Ishikawa (cell line): ENCODE measurements around the gene ANO8.

Experiments
- CEBPB ChIP-seq: IDR thresholded peaks from 2 replicates; pipeline ENCODE4 v1.6.1; 2012
- CREB1 ChIP-seq: IDR thresholded peaks from 2 replicates; pipeline ENCODE4 v1.6.1; 2012; ENCODE audit warnings: low read depth
- EGR1 ChIP-seq: IDR thresholded peaks from 2 replicates; pipeline ENCODE4 v1.6.1; 2012
- EP300 ChIP-seq: IDR thresholded peaks from 2 replicates; pipeline ENCODE4 v1.6.1; 2012; ENCODE audit warnings: borderline replicate concordance
- FOXM1 ChIP-seq: IDR thresholded peaks from 2 replicates; pipeline ENCODE4 v1.6.1; 2012; ENCODE audit warnings: low read depth, borderline replicate concordance
- NFIC ChIP-seq: IDR thresholded peaks from 2 replicates; pipeline ENCODE4 v1.6.1; 2012
- RAD21 ChIP-seq: IDR thresholded peaks from 2 replicates; pipeline ENCODE4 v1.6.1; 2012; ENCODE audit warnings: low read depth
- TAF1 ChIP-seq: IDR thresholded peaks from 2 replicates; pipeline ENCODE4 v1.6.1; 2012; ENCODE audit warnings: low read depth, mild to moderate bottlenecking
- TCF12 ChIP-seq: IDR thresholded peaks from 2 replicates; pipeline ENCODE4 v1.6.1; 2012; ENCODE audit warnings: low read depth
- TEAD4 ChIP-seq: IDR thresholded peaks from 2 replicates; pipeline ENCODE4 v1.6.1; 2012
- YY1 ChIP-seq: IDR thresholded peaks from 2 replicates; pipeline ENCODE4 v1.6.1; 2012; ENCODE audit warnings: low read depth
- ZBTB7A ChIP-seq: IDR thresholded peaks from 2 replicates; pipeline ENCODE4 v1.6.1; 2012; ENCODE audit warnings: low read depth
- TF ChIP-seq, protein P1 (sequence below): IDR thresholded peaks from 2 replicates; pipeline ENCODE4 v1.6.1; 2012
- TF ChIP-seq, protein P2 (sequence below): IDR thresholded peaks from 2 replicates; pipeline ENCODE4 v1.6.1; 2012
- TF ChIP-seq, protein P3 (sequence below): IDR thresholded peaks from 2 replicates; pipeline ENCODE4 v1.6.1; 2012; ENCODE audit warnings: low read depth, mild to moderate bottlenecking

ANO8 gene

DNA sequence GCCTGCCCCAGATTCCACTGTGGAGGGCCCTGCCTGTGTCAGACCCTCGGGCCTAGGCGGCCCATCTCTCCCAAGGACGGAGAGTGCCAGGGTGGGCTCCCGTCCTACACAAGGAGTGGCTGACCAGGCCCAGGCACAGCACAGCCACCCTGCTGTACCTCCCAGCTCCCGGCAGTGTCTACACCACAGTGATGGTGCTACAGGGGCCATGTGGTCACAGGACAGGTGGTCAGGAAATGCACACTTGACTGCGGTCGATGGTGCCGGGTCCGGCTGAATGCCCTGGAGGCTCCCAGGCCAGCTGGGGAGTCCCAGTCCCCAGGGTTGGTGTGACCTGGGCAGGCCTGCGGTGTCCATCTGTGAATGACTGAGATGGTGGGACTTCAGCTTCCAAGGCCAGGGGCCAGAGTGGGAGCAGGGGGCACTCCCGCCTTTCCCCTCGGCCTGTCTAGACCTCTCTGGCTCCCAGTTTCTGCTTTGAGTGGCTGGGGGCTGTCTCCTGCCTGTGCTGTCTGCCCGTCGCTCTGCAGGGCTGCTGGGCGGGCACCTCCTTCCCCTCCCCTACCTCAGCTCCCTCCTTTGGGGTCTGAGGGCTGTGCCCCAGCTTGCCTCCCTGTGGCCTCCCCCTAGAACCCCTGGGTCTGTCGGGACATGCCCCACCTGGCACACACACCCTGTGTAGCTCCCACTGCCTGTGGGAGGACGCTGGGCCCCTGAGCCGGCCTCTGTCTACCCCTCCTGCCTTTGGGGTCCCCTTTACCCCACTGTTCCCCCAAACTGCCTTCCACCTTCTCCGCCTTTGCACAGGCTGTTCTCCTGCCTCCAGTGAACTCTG lies 12.8 kb downstream of the ANO8 start:
- no peak for TF ChIP-seq CEBPB
- no peak for TF ChIP-seq EP300
- TF ChIP-seq, protein P1, sequence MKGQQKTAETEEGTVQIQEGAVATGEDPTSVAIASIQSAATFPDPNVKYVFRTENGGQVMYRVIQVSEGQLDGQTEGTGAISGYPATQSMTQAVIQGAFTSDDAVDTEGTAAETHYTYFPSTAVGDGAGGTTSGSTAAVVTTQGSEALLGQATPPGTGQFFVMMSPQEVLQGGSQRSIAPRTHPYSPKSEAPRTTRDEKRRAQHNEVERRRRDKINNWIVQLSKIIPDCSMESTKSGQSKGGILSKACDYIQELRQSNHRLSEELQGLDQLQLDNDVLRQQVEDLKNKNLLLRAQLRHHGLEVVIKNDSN = no peak
- no peak for TF ChIP-seq TCF12
- no peak for TF ChIP-seq NFIC
- TF ChIP-seq, protein P2, sequence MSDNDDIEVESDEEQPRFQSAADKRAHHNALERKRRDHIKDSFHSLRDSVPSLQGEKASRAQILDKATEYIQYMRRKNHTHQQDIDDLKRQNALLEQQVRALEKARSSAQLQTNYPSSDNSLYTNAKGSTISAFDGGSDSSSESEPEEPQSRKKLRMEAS = no peak
- no peak for TF ChIP-seq CREB1
- no peak for TF ChIP-seq TEAD4
- no peak for TF ChIP-seq FOXM1
- TF ChIP-seq YY1 = no peak
- TF ChIP-seq RAD21 = no peak
- TF ChIP-seq EGR1 = no peak
- no peak for TF ChIP-seq ZBTB7A
- TF ChIP-seq, protein P3, sequence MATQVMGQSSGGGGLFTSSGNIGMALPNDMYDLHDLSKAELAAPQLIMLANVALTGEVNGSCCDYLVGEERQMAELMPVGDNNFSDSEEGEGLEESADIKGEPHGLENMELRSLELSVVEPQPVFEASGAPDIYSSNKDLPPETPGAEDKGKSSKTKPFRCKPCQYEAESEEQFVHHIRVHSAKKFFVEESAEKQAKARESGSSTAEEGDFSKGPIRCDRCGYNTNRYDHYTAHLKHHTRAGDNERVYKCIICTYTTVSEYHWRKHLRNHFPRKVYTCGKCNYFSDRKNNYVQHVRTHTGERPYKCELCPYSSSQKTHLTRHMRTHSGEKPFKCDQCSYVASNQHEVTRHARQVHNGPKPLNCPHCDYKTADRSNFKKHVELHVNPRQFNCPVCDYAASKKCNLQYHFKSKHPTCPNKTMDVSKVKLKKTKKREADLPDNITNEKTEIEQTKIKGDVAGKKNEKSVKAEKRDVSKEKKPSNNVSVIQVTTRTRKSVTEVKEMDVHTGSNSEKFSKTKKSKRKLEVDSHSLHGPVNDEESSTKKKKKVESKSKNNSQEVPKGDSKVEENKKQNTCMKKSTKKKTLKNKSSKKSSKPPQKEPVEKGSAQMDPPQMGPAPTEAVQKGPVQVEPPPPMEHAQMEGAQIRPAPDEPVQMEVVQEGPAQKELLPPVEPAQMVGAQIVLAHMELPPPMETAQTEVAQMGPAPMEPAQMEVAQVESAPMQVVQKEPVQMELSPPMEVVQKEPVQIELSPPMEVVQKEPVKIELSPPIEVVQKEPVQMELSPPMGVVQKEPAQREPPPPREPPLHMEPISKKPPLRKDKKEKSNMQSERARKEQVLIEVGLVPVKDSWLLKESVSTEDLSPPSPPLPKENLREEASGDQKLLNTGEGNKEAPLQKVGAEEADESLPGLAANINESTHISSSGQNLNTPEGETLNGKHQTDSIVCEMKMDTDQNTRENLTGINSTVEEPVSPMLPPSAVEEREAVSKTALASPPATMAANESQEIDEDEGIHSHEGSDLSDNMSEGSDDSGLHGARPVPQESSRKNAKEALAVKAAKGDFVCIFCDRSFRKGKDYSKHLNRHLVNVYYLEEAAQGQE = no peak
- no peak for TF ChIP-seq TAF1

DNA sequence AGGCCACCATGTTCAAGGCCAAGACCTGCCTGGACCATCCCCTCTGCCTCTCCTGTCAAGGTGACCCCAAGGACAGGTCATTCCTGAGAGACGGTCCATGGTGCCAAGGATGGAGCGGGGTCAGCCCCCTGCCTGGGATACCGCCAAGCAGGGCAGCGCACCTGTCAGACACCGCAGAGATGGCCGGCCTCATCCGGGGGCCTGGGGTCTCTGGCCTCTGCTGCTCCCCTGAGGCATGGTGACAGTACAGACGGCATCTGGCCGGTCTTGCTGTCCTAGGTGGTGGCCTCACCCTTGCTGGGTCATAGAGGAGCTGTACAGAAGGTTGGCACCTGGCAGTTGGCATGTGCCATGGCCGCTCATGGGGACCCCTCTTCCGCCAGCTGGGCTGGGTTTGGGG lies 14.2 kb downstream of the ANO8 start:
- TF ChIP-seq, protein P3 = no peak
- TF ChIP-seq TCF12 = no peak

DNA sequence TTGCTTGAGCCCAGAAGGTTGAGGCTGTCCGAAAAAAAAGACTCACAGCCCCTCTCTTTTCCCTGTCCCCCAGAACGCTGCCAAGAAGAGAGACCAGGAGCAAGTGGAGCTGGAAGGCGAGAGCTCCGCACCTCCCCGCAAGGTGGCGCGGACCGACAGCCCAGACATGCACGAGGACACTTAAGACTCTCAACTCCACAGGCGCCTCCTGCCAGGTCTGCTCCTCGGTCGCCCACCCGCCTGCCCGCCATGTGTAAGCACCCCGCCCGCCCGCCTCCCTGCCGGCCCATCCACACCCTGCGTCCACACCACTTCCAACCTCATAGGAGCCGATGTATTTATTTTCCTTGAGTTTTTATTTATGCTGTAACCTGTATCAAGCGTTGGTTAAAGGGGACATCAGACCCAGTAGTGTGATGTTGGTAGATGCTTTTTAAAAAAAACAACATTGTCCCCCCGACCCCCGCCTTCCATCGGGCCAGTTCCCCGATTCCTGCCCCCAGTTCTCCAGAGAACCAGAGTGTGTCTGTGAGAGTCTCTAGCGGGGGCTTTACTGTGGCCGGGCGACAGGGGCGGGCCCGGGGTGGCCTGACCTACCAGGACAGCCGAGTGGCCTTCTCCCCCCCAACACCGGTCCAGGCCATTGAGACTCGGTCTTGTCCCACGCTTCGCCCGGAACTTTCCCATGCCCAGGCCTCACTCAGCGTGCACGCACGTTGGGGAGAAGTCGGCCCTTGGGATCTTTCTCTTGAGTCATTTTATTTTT lies 15.0 kb downstream of the ANO8 start:
- TF ChIP-seq NFIC (no peak), TAF1 (no peak), TEAD4 (no peak), EP300 (no peak), CREB1 (no peak), YY1 (no peak), RAD21 (no peak), TCF12 (no peak), EGR1 (no peak), CEBPB (no peak), ZBTB7A (no peak), FOXM1 (no peak)
- TF ChIP-seq, protein P2 = no peak
- TF ChIP-seq, protein P3 = no peak
- TF ChIP-seq, protein P1 = no peak

DNA sequence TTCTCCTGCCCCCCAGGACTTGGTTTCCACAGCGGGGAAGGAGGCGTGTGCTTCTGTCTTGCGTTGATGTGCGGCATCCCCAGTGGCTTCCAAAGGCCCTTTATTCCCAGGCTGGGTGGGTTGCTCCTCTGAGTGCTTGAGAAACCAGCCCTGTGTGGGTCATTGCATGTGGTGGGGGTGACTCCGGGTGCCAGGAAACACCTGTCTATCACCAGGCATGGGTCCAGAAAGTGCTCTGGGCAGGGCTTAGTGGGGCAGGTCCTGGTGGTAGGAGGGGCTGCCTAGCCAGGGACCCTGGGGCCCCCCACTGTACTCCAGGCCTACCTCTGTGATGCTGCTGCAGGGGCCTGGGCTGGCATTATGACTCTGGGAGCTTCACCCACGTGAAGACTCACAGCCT lies 15.7 kb downstream of the ANO8 start:
- TF ChIP-seq TCF12 (no peak), NFIC (no peak), CEBPB (no peak), YY1 (no peak), CREB1 (no peak), TAF1 (no peak), ZBTB7A (no peak), RAD21 (no peak), TEAD4 (no peak)
- TF ChIP-seq, protein P2 = no peak
